ENCODE results near the gene HBP1.
"Not testable (repeated sequence)": the region's sequence is repeated elsewhere in the genome, so short reads cannot be mapped to it uniquely, and the experiment has no call there.

Gene HBP1

DNA sequence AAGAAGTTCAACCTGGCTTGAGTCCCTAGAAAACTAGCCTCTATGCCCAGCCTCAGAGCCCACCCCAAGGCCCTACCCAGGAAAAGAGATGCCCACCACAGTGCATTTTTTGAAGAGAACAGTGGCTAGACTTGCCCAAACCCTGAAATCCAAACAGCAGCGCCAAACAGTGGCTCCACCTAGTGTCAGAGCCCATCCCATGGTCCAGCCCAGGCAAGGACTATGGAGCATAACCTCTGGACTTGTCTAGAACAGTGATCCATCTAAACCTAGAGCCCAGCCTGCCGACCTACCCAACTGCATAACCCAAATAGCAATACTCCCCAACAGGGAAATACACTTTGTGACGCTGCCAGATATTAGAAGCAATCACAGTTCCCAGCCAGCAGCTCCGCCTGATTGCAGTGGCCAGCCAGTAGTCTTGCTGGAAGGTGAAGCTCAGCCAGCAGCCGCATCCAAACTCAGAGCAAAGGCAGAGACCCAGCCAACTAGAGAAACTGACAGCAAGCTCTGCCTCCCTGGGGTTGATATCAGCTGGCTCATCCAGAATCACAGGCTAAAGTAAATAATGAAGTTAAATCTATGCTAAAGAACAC is 44.5 kb downstream of the HBP1 start:
- Histone ChIP-seq H3K9ac (ENCODE audit: low read length) (no peak overlapping the region), H3K4me1 (ENCODE audit: insufficient read depth, low read length) (no peaks in the 10 kb centered on the region), H3K9me3 (ENCODE audit: low read length) (no peaks in the 10 kb centered on the region), H3K27me3 (ENCODE audit: control insufficient read depth in 1 of 2, insufficient read depth in 2 of 2, low read length in 2 of 2) (no peaks in the 10 kb centered on the region), H3K4me3 (ENCODE audit: low read depth in 1 of 2, low read length in 2 of 2) (no peak overlapping the region), H3K36me3 (ENCODE audit: insufficient read depth, low read length) (peaks cover 21% of the 10 kb centered on the region), H3K27ac (ENCODE audit: low read depth, low read length) (no peak overlapping the region)

DNA sequence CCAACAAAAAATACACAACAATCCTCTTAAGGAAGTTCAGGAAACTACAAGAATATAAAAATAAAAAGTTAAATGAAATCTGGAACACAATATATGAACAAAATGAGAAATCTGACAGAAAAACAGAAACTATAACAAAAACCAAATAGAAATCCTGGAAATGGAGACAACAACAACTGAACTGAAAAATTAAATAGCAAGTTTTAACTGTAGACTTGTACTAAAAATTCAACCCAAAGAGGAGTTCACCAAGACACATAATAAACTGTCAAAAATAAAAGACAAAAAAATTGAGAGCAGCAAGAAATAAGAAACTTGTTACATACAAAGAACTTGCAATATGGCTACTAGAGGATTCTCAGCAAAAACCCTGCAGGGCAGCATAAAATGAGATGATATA is 45.1 kb downstream of the HBP1 start:
- peaks cover 21% of the 10 kb centered on the region for H3K36me3 ChIP-seq (ENCODE audit: insufficient read depth, low read length)
- no peaks in the 10 kb centered on the region for H3K4me1 ChIP-seq (ENCODE audit: insufficient read depth, low read length)
- no peak overlapping the region for H3K27ac ChIP-seq (ENCODE audit: low read depth, low read length)
- no peak overlapping the region for H3K9ac ChIP-seq (ENCODE audit: low read length)
- no peaks in the 10 kb centered on the region for H3K9me3 ChIP-seq (ENCODE audit: low read length)
- no peaks in the 10 kb centered on the region for H3K27me3 ChIP-seq (ENCODE audit: control insufficient read depth in 1 of 2, insufficient read depth in 2 of 2, low read length in 2 of 2)
- no peak overlapping the region for H3K4me3 ChIP-seq (ENCODE audit: low read depth in 1 of 2, low read length in 2 of 2)

DNA sequence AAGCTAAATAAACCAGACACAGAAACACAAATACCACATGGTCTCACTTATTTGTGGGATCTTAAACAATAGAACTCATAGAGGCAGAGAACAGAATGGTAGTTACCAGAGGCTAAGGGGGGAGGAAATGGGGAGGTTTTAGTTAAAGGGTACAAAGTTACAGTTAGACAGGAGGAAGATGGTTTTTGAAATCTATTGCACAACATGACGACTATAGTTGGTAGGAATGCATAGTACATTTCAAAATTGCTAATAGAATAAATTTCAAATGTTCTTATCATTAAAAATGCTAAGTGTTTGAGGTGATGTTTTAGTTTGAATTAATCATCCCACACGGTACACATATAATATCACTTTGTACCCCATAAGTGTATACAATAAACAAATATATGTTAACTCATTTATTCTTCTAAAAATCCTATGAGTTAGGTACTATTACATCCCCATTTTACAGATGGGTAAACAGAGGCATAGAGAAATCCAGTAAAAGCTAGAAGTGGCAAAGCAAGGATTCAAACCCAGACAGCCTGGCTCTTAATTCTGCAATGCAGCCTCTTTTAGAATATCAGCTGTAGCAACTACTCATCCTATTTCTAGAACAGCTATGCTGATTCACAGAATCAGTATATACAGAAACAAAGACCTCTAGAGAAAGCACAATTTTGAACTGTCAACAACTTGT is 50.9 kb downstream of the HBP1 start:
- Histone ChIP-seq H3K36me3 (ENCODE audit: insufficient read depth, low read length) (no peaks in the 10 kb centered on the region), H3K4me3 (ENCODE audit: low read depth in 1 of 2, low read length in 2 of 2) (no peak overlapping the region), H3K27ac (ENCODE audit: low read depth, low read length) (no peak overlapping the region), H3K27me3 (ENCODE audit: control insufficient read depth in 1 of 2, insufficient read depth in 2 of 2, low read length in 2 of 2) (no peaks in the 10 kb centered on the region), H3K9me3 (ENCODE audit: low read length) (no peaks in the 10 kb centered on the region), H3K9ac (ENCODE audit: low read length) (no peak overlapping the region), H3K4me1 (ENCODE audit: insufficient read depth, low read length) (no peaks in the 10 kb centered on the region)

DNA sequence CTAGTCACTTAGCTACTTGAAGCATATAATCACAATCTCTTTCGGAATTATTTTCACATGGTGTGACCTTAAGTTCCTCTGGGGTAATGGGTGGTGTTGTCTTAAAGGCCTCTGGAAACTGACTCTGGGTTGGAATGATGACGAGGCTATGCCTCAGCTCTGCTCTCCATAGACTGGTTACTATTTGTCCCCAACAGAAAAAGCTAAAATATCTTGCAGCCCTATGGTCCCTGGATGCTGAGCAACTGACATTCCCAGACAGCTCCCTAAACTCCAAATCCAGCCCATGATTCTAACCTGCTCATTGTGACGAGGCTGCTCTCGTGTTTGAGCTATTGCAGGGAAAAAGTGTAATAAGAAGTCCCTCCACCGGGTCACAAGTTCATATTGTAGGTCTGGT is 51.6 kb downstream of the HBP1 start:
- no peaks in the 10 kb centered on the region for H3K36me3 ChIP-seq (ENCODE audit: insufficient read depth, low read length)
- no peaks in the 10 kb centered on the region for H3K9me3 ChIP-seq (ENCODE audit: low read length)
- no peaks in the 10 kb centered on the region for H3K27me3 ChIP-seq (ENCODE audit: control insufficient read depth in 1 of 2, insufficient read depth in 2 of 2, low read length in 2 of 2)
- H3K4me3 ChIP-seq (ENCODE audit: low read depth in 1 of 2, low read length in 2 of 2): no peak overlapping the region
- H3K27ac ChIP-seq (ENCODE audit: low read depth, low read length): no peak overlapping the region
- H3K9ac ChIP-seq (ENCODE audit: low read length): no peak overlapping the region
- H3K4me1 ChIP-seq (ENCODE audit: insufficient read depth, low read length): no peaks in the 10 kb centered on the region

DNA sequence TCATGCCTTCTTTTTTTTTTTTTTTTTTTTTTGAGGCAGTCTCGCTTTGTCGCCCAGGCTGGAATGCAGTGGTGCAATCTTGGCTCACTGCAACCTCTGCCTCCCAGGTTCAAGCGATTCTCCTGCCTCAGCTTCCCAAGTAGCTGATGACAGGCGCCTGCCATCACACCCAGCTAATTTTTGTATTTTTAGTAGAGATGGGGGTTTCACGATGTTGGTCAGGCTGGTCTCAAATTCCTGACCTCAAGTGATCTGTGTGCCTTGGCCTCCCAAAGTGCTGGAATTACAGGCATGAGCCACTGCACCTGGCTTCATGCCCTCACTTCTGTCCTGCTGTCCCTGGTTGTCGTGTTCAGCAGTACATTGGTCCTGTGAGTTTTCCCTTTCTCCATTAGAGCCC is 52.0 kb downstream of the HBP1 start:
- not testable (repeated sequence) for H3K9me3 ChIP-seq (ENCODE audit: low read length); H3K4me3 ChIP-seq (ENCODE audit: low read depth in 1 of 2, low read length in 2 of 2); H3K9ac ChIP-seq (ENCODE audit: low read length); H3K27me3 ChIP-seq (ENCODE audit: control insufficient read depth in 1 of 2, insufficient read depth in 2 of 2, low read length in 2 of 2); H3K27ac ChIP-seq (ENCODE audit: low read depth, low read length); H3K36me3 ChIP-seq (ENCODE audit: insufficient read depth, low read length); H3K4me1 ChIP-seq (ENCODE audit: insufficient read depth, low read length)

DNA sequence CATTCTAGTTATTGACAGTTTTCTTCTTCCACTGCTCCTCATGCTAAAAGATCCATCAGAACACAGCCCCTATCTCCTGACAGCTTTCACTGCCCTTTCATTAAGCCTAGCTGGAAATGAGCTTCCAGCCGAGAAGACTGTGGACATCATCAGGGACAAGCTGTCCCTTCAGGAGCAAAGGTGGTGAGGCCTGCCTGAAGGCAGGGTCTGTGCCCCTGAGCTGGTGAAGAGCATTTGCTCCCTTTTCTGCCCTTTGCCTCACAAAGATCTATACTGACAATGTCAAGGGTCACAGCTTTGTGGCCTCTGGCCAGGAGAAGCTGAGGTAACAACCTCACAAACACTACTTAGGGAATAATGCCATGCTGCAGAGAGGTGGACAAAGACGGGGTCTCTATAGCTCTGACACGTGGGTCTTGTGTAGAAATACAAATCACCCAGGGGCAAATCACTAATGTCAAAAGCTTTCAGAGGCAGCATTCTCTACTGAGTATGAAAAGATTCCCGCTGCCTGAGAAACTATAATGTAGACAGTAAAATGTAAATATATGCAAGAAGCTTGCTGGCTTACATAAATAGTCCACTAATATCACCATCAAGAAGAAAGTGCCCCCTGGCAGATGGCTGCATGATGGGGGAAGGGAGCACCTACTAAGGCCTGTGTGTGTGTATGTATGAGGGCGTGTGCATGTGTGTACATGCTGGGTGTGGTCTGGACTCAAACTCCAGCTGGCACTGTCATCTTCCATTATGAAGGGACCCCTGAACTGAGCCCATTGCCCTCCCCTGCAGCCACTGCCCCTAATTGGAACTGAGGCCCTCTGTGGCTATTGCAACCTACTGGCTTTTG is 55.8 kb downstream of the HBP1 start:
- H3K36me3 ChIP-seq (ENCODE audit: insufficient read depth, low read length): no peaks in the 10 kb centered on the region
- no peaks in the 10 kb centered on the region for H3K27me3 ChIP-seq (ENCODE audit: control insufficient read depth in 1 of 2, insufficient read depth in 2 of 2, low read length in 2 of 2)
- H3K27ac ChIP-seq (ENCODE audit: low read depth, low read length): no peak overlapping the region
- H3K9ac ChIP-seq (ENCODE audit: low read length): no peak overlapping the region
- no peaks in the 10 kb centered on the region for H3K9me3 ChIP-seq (ENCODE audit: low read length)
- H3K4me1 ChIP-seq (ENCODE audit: insufficient read depth, low read length): no peaks in the 10 kb centered on the region
- no peak overlapping the region for H3K4me3 ChIP-seq (ENCODE audit: low read depth in 1 of 2, low read length in 2 of 2)

DNA sequence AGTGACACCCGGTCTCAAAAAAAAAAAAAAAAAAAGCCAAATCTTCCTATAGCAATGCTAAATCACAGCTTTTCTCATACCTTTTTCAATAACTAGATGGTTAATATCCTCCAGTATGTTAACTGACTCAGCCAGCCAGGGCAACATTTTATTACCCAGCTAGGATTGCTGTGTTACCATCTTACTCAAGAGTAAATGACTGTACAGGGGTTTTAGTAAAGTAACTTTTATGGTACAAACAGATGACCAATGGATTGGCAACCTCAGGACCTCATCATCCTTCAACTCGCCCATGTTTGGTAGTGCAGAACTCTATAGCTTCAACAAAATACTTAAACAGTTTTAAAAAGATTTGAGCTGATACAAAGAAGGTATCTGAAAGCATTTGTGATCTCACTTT is 59.5 kb downstream of the HBP1 start:
- Histone ChIP-seq H3K4me3 (ENCODE audit: low read depth in 1 of 2, low read length in 2 of 2) (no peak overlapping the region), H3K9ac (ENCODE audit: low read length) (no peak overlapping the region), H3K27me3 (ENCODE audit: control insufficient read depth in 1 of 2, insufficient read depth in 2 of 2, low read length in 2 of 2) (no peaks in the 10 kb centered on the region), H3K27ac (ENCODE audit: low read depth, low read length) (no peak overlapping the region), H3K4me1 (ENCODE audit: insufficient read depth, low read length) (no peaks in the 10 kb centered on the region), H3K9me3 (ENCODE audit: low read length) (no peaks in the 10 kb centered on the region), H3K36me3 (ENCODE audit: insufficient read depth, low read length) (no peaks in the 10 kb centered on the region)

DNA sequence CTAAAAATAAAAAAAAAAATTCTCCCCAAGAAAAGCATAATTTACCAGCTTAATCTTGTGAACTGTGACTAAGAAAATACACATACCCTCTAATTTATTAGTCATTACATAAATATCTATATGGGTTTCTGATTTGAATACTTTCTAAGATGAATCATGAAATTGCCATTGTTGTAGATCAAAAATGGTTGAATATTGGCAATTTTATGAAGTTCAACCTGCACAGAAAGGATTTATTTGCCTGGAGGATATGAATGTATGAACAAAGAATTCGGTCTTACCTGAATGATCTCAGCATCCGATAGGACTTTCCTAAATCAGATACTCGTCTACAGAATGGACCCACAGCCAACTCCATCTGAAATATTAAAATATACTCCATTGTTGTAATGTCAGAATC is 61.5 kb downstream of the HBP1 start:
- Histone ChIP-seq H3K36me3 (ENCODE audit: insufficient read depth, low read length) (no peaks in the 10 kb centered on the region), H3K4me1 (ENCODE audit: insufficient read depth, low read length) (no peaks in the 10 kb centered on the region), H3K9me3 (ENCODE audit: low read length) (no peaks in the 10 kb centered on the region), H3K4me3 (ENCODE audit: low read depth in 1 of 2, low read length in 2 of 2) (no peak overlapping the region), H3K27me3 (ENCODE audit: control insufficient read depth in 1 of 2, insufficient read depth in 2 of 2, low read length in 2 of 2) (no peaks in the 10 kb centered on the region), H3K27ac (ENCODE audit: low read depth, low read length) (no peak overlapping the region), H3K9ac (ENCODE audit: low read length) (no peak overlapping the region)

DNA sequence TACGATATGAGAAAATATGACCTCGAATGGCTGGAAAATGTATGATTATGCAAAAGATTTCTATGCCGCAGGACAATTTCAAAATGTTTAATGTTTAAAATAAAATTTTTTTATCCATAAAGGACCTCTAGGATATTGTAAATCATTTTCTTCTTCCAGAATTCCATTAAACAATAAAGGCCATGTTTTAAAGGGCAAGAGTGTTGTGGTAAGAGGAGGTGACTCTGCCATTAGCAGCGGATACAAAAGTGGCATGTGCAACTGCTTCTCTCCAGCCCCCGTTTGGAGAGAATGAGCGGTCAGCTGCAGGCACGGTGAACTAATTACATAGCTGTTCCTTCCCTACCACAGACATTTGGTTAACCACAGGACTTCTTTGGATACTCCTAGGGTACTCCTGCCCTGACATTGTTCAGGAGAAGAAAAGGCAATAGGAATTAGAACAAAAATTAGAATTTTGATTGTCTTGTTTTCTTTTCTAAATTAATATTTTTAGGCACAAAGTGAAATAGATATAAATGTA is 63.8 kb downstream of the HBP1 start:
- Histone ChIP-seq H3K4me3 (ENCODE audit: low read depth in 1 of 2, low read length in 2 of 2) (no peak overlapping the region), H3K4me1 (ENCODE audit: insufficient read depth, low read length) (no peaks in the 10 kb centered on the region), H3K9ac (ENCODE audit: low read length) (no peak overlapping the region), H3K36me3 (ENCODE audit: insufficient read depth, low read length) (no peaks in the 10 kb centered on the region), H3K9me3 (ENCODE audit: low read length) (no peaks in the 10 kb centered on the region), H3K27me3 (ENCODE audit: control insufficient read depth in 1 of 2, insufficient read depth in 2 of 2, low read length in 2 of 2) (no peaks in the 10 kb centered on the region), H3K27ac (ENCODE audit: low read depth, low read length) (no peak overlapping the region)

DNA sequence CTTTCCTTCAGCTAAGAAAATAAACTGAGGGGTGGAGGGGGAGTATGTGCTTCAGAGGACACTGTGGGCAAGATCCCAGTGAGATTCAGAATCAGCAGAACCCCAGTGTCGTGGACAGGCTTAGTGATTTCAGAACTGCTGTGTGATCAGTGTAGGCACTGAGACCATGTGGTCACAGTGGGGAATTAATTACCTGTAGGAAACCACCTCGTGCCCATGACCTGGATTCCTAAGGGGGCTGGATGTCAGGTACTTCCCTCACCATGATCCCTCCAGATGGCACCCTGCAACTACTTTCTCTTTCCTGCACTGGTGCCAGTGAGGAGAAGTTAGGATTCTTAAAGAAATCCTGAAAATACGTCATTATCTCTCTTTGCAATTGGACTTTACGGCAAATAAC is 64.4 kb downstream of the HBP1 start:
- no peaks in the 10 kb centered on the region for H3K36me3 ChIP-seq (ENCODE audit: insufficient read depth, low read length)
- H3K27ac ChIP-seq (ENCODE audit: low read depth, low read length): no peak overlapping the region
- H3K4me3 ChIP-seq (ENCODE audit: low read depth in 1 of 2, low read length in 2 of 2): no peak overlapping the region
- H3K9me3 ChIP-seq (ENCODE audit: low read length): no peaks in the 10 kb centered on the region
- no peak overlapping the region for H3K9ac ChIP-seq (ENCODE audit: low read length)
- H3K4me1 ChIP-seq (ENCODE audit: insufficient read depth, low read length): no peaks in the 10 kb centered on the region
- H3K27me3 ChIP-seq (ENCODE audit: control insufficient read depth in 1 of 2, insufficient read depth in 2 of 2, low read length in 2 of 2): no peaks in the 10 kb centered on the region

DNA sequence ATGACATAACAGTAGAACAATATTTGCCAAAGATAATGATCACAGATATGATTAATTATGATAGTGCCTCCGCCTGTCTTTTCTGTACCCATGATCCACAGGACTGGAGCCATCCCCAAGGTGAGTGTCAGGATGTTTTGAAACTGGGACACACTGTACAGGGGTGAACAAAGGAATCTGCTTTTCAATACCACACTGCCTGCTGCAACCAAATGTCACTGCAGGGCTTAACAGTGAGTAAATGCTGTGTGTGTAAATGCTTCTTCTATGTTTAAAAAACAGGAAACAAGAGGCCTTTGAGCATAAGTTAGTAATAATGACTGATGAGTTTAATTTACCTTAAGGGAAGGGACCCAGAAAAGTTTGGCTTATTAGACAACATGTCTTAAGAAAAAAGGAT is 65.2 kb downstream of the HBP1 start:
- no peaks in the 10 kb centered on the region for H3K36me3 ChIP-seq (ENCODE audit: insufficient read depth, low read length)
- no peaks in the 10 kb centered on the region for H3K9me3 ChIP-seq (ENCODE audit: low read length)
- H3K4me1 ChIP-seq (ENCODE audit: insufficient read depth, low read length): no peaks in the 10 kb centered on the region
- H3K27me3 ChIP-seq (ENCODE audit: control insufficient read depth in 1 of 2, insufficient read depth in 2 of 2, low read length in 2 of 2): no peaks in the 10 kb centered on the region
- H3K4me3 ChIP-seq (ENCODE audit: low read depth in 1 of 2, low read length in 2 of 2): no peak overlapping the region
- no peak overlapping the region for H3K27ac ChIP-seq (ENCODE audit: low read depth, low read length)
- H3K9ac ChIP-seq (ENCODE audit: low read length): no peak overlapping the region

Measured in muscle layer of colon (tissue), 2 donors.